T-helper 1 cell treated with Interleukin-12 subunit alpha and Interleukin-12 subunit beta and Interleukin-4 antibody, amounts not matched to agents 30 ng/mL and 1 ng/mL, for 36 hours (primary cell): Measurements from ENCODE around the gene SLC24A5. TPM values are rescaled to one million over a fixed set of nuclear protein-coding genes. Genes with fewer than 3 reads are reported as not detected.

Experiments used
- intact Hi-C: fragments of 100-400 bp; cut with micrococcal nuclease; formaldehyde crosslinking; loops from one replicate; pipeline ENCODE4 v1.15.1; 2024
- total RNA-seq: library from RNA; stranded (reverse); gene quantifications from 2 replicates; pipeline ENCODE4 v1.2.3, GENCODE V29; 2022

Gene SLC24A5
- total RNA-seq: not detected in 2 replicates

GRCh38 chr15:48120745-48121144, at the start of gene SLC24A5:
TSS of gene SLC24A5 (plus strand) at chr15:48120990. CDS start at chr15:48121045, 55 bp downstream.
- intact Hi-C loops: no loop called here

- intact Hi-C loops: no loop called here
Measured at GRCh38 chr15:48072941-48073340, 47.8 kb upstream of the SLC24A5 start.

- intact Hi-C loops: no loop called here
Measured at GRCh38 chr15:48073881-48074280, 46.9 kb upstream of the SLC24A5 start.

GRCh38 chr15:48076454-48076853, 44.3 kb upstream of the SLC24A5 start:
- intact Hi-C loops: no loop called here

GRCh38 chr15:48077616-48078184, 43.1 kb upstream of the SLC24A5 start:
- intact Hi-C loops: no loop called here

GRCh38 chr15:48084759-48085590, 35.8 kb upstream of the SLC24A5 start:
- intact Hi-C loops: loop anchor here (2.0 kb wide), 1 partner anchor 888 kb away; no protein-coding TSS in a partner anchor

- intact Hi-C loops: loop anchor here (2.0 kb wide), 1 partner anchor 889 kb away; no protein-coding TSS in a partner anchor
Measured at GRCh38 chr15:48085591-48085930, 35.2 kb upstream of the SLC24A5 start.

- intact Hi-C loops: no loop called here
Measured at GRCh38 chr15:48086133-48086532, 34.7 kb upstream of the SLC24A5 start.

GRCh38 chr15:48086576-48086975, 34.2 kb upstream of the SLC24A5 start:
- intact Hi-C loops: no loop called here

GRCh38 chr15:48087844-48088243, 32.9 kb upstream of the SLC24A5 start:
- intact Hi-C loops: no loop called here

- intact Hi-C loops: no loop called here
Measured at GRCh38 chr15:48089702-48090101, 31.1 kb upstream of the SLC24A5 start.

GRCh38 chr15:48090115-48090514, 30.7 kb upstream of the SLC24A5 start:
- intact Hi-C loops: no loop called here

- intact Hi-C loops: no loop called here
Measured at GRCh38 chr15:48090666-48091065, 30.1 kb upstream of the SLC24A5 start.

- intact Hi-C loops: no loop called here
Measured at GRCh38 chr15:48091522-48091921, 29.3 kb upstream of the SLC24A5 start.

- intact Hi-C loops: no loop called here
Measured at GRCh38 chr15:48096355-48096786, 24.4 kb upstream of the SLC24A5 start.

GRCh38 chr15:48096813-48097212, 24.0 kb upstream of the SLC24A5 start:
- intact Hi-C loops: no loop called here

GRCh38 chr15:48097264-48097663, 23.5 kb upstream of the SLC24A5 start:
- intact Hi-C loops: no loop called here

GRCh38 chr15:48101376-48101961, 19.3 kb upstream of the SLC24A5 start:
- intact Hi-C loops: no loop called here

GRCh38 chr15:48102167-48102566, 18.6 kb upstream of the SLC24A5 start:
- intact Hi-C loops: no loop called here

GRCh38 chr15:48103647-48104046, 17.1 kb upstream of the SLC24A5 start:
- intact Hi-C loops: no loop called here

GRCh38 chr15:48105936-48106335, 14.9 kb upstream of the SLC24A5 start:
- intact Hi-C loops: no loop called here

GRCh38 chr15:48109212-48109611, 11.6 kb upstream of the SLC24A5 start:
- intact Hi-C loops: no loop called here
